Measurements from ENCODE around the gene DNASE1L2.

DNASE1L2 gene

GRCh38 chr16:2275476-2276367 is 39.5 kb downstream of the DNASE1L2 start:
- no peak overlapping the region for H3K4me3 ChIP-seq (ENCODE audit: low read length)
- TF ChIP-seq CTCF (conservative IDR thresholded peaks at IDR 0.05; ENCODE audit: low read depth, low read length) = no peak
- DNase-seq (ENCODE audit: low read depth) = no peak

- DNase-seq (ENCODE audit: low read depth) = no peak
- no peak for TF ChIP-seq CTCF (conservative IDR thresholded peaks at IDR 0.05; ENCODE audit: low read depth, low read length)
- no peak overlapping the region for H3K4me3 ChIP-seq (ENCODE audit: low read length)
Measured at GRCh38 chr16:2276368-2277195, 40.3 kb downstream of the DNASE1L2 start.

GRCh38 chr16:2277466-2278271 is 41.4 kb downstream of the DNASE1L2 start:
- no peak overlapping the region for H3K4me3 ChIP-seq (ENCODE audit: low read length)
- TF ChIP-seq CTCF (conservative IDR thresholded peaks at IDR 0.05; ENCODE audit: low read depth, low read length) = no peak
- no peak for DNase-seq (ENCODE audit: low read depth)

DNA sequence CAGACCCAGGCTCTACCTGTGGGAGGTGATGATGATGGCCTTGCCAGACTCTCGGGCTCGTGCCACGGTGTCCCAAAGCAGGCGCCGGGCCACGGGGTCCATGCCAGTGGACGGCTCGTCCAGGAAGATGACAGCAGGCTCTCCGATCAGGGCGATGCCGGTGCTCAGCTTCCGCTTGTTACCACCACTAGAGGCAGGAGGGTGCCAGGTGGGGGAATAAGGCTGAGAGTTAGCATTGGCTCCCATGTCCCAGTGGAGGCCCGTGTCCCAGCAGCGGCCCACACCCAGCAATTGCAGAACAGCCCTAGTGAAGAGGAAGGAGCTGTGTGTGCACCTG is 42.0 kb downstream of the DNASE1L2 start:
- TF ChIP-seq CTCF (conservative IDR thresholded peaks at IDR 0.05; ENCODE audit: low read depth, low read length) = peak; percentile 12
- no peak overlapping the region for H3K4me3 ChIP-seq (ENCODE audit: low read length)
- no peak for DNase-seq (ENCODE audit: low read depth)

DNA sequence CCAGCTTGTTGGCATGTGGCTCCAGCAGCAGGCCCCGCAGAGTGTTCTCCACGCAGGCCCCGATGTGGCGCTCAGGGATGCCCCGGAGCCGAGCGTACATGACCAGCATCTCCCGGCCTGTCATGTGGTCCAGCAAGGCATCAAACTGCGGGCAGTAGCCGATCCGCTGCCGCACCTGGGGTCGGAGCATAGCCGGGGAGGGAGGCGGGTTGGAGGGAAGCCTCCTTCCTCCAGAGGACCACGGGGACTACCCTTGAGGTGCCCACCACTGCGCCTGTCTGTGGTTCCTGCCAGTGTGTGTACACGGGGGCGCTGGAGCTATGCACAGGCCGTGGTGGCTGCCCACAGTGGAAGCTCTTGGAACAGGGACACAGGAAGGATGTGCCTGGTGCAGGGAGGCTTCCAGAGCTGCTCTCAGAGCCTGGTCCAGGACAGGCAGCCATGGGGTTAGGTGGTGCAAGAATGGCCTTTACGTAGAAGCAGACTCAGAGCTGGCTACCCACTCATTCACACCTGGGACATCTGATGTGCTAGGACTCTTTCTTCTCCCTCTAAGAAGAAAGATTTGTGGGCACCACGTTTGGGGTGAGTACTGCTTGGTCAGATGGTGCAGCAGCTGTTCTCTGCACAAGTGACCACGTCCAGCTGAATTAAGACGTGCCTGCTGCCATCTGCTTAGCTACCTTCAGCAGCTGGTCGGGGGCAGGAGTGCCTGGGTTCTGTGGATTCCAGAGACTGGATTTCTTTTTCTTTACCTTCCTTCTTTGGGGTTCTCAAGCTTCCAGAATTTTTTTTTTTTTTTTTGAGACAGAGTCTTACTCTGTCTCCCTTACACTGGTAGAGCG is 42.9 kb downstream of the DNASE1L2 start:
- no peak overlapping the region for H3K4me3 ChIP-seq (ENCODE audit: low read length)
- TF ChIP-seq CTCF (conservative IDR thresholded peaks at IDR 0.05; ENCODE audit: low read depth, low read length) = no peak

DNA sequence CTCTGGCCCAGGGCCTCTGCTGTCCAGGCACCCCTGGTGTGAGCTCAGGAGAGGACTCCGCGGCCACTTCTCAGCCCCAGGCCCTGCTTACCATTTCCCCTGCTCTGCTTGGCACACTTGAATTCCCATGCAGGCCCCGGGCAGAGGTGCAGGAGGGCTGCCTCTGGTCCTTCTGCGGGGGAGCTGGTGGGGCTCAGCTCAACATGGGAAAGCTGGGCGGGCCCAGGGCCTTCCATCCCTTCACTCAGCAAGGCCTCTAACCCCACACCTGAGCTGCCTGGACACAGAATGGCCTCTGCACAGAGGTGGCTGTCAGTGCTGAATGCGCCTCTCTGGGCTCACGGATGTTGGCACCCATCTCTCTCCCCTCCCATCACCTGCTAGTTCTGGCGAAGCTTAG is 44.2 kb downstream of the DNASE1L2 start:
- H3K4me3 ChIP-seq (ENCODE audit: low read length) = no peak overlapping the region
- TF ChIP-seq CTCF (conservative IDR thresholded peaks at IDR 0.05; ENCODE audit: low read depth, low read length) = no peak
- DNase-seq (ENCODE audit: low read depth) = no peak

More for the DNA sequence above, 42.9 kb downstream of the DNASE1L2 start:
- no peak for DNase-seq (ENCODE audit: low read depth)

All from retinal pigment epithelial cell (primary cell).